ENCODE data around the gene SLIT3. TPM values are rescaled to one million over a fixed set of nuclear protein-coding genes. Genes with fewer than 3 reads are reported as not detected.

The SLIT3 gene
- total and polyA plus RNA-seq, 10 of the 15 experiments (the other 5 are each of a cell fraction or from before 2014, with no cell fraction given) = 0.05 TPM; not detected in 9

DNA sequence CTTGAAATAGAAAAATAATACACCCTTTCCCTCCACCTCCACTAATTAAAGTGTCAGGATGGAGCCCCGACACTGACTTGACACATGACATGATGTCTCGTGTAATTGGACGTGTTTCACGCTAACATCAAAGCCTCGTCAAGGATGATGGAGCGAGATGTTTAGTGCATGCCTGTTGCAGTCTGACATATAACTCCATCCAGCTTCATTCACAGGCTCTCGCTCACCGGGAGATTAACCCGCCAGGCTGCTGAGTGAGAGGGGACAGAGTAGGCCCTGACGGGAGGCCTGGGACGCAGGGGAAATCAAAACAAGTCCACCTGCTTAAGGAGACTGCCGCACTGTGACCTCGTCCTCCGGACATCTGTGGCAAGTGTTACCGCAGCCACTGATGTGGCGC lies 263.5 kb downstream of the SLIT3 start:
- in situ Hi-C loops (cut with MboI) (no loop called here), intact Hi-C loops (cut with micrococcal nuclease; ENCODE audit: unreplicated experiment) (no loop called here)
- Histone ChIP-seq H4K20me1 (ENCODE audit: control insufficient read depth, insufficient read depth) (no peaks in the 10 kb centered on the region), H3K4me1 (ENCODE audit: control insufficient read depth, insufficient read depth, low read length) (no peaks in the 10 kb centered on the region), H3K4me3 (no peak overlapping the region), H3K36me3 (ENCODE audit: control insufficient read depth in 2 of 2, insufficient read depth in 2 of 2, low read length in 1 of 2) (no peaks in the 10 kb centered on the region), H3K9me3 (replicated peaks; ENCODE audit: control insufficient read depth, insufficient read depth, low read length) (no peaks in the 10 kb centered on the region), H2AFZ (ENCODE audit: control insufficient read depth, low read depth, low read length) (no peak overlapping the region), H3K27me3 (replicated peaks in 1 of 2; ENCODE audit: control insufficient read depth in 2 of 2, insufficient read depth in 2 of 2, low read length in 1 of 2) (no peaks in the 10 kb centered on the region; a peak in 1 of 4 replicates), H3K79me2 (ENCODE audit: control insufficient read depth, insufficient read depth, low read length) (no peaks in the 10 kb centered on the region), H3K4me2 (ENCODE audit: control insufficient read depth, insufficient read depth) (no peak overlapping the region), H3K27ac (ENCODE audit: control insufficient read depth, insufficient read depth) (no peak overlapping the region), H3K9ac (ENCODE audit: control insufficient read depth, insufficient read depth, low read length) (no peak overlapping the region)
- ATAC-seq (no peak), FAIRE-seq (no peak), DNase-seq (ENCODE audit: low read depth, low spot score) (no peak)
- RAD21 ChIA-PET (ENCODE audit: unreplicated experiment) = no interaction called here
- POLR2A ChIA-PET = no interaction called here
- WGBS (ENCODE audit: insufficient coverage, insufficient replicate concordance, low lambda C conversion rate, missing lambda C conversion rate) = 48% methylated on average over 16 of the region's 16 CpGs
- SMC1A ChIA-PET (ENCODE audit: uncharacterized antibody, unreplicated experiment) = no interaction called here
- CTCF ChIA-PET = no interaction called here
- no peak for TF ChIP-seq ZNF384 (IDR thresholded peaks at IDR 0.05; ENCODE audit: borderline replicate concordance, low read depth, low read length)
- TF ChIP-seq, protein P1, sequence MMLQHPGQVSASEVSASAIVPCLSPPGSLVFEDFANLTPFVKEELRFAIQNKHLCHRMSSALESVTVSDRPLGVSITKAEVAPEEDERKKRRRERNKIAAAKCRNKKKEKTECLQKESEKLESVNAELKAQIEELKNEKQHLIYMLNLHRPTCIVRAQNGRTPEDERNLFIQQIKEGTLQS (IDR thresholded peaks at IDR 0.05; ENCODE audit: borderline replicate concordance, extremely low read depth, low read depth, low read length) = no peak
- no peak for TF ChIP-seq GATAD2B (conservative IDR thresholded peaks at IDR 0.05; ENCODE audit: low read depth)
- no peak for TF ChIP-seq EED (IDR thresholded peaks at IDR 0.05; ENCODE audit: low read depth)
- no peak for TF ChIP-seq RAD51 (IDR thresholded peaks at IDR 0.05)
- TF ChIP-seq ATF7 (IDR thresholded peaks at IDR 0.05; ENCODE audit: low read depth) = no peak
- no peak for TF ChIP-seq ASH2L (IDR thresholded peaks at IDR 0.05; ENCODE audit: borderline replicate concordance, low read depth)
- TF ChIP-seq SRF (IDR thresholded peaks at IDR 0.05; ENCODE audit: low read depth in 2 of 2, low read length in 2 of 2) = no peak
- TF ChIP-seq, protein P2, sequence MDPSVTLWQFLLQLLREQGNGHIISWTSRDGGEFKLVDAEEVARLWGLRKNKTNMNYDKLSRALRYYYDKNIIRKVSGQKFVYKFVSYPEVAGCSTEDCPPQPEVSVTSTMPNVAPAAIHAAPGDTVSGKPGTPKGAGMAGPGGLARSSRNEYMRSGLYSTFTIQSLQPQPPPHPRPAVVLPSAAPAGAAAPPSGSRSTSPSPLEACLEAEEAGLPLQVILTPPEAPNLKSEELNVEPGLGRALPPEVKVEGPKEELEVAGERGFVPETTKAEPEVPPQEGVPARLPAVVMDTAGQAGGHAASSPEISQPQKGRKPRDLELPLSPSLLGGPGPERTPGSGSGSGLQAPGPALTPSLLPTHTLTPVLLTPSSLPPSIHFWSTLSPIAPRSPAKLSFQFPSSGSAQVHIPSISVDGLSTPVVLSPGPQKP (IDR thresholded peaks at IDR 0.05; ENCODE audit: low read depth, low read length) = no peak
- TF ChIP-seq CBX5 (IDR thresholded peaks at IDR 0.05; ENCODE audit: low read depth) = no peak
- BruUV-seq (replicated peaks) = no TSS peak
